ENCODE data around the gene RIN3.
A peak's percentile ranks its signal among the peaks of the same experiment; 100 is the strongest.

Gene RIN3

DNA sequence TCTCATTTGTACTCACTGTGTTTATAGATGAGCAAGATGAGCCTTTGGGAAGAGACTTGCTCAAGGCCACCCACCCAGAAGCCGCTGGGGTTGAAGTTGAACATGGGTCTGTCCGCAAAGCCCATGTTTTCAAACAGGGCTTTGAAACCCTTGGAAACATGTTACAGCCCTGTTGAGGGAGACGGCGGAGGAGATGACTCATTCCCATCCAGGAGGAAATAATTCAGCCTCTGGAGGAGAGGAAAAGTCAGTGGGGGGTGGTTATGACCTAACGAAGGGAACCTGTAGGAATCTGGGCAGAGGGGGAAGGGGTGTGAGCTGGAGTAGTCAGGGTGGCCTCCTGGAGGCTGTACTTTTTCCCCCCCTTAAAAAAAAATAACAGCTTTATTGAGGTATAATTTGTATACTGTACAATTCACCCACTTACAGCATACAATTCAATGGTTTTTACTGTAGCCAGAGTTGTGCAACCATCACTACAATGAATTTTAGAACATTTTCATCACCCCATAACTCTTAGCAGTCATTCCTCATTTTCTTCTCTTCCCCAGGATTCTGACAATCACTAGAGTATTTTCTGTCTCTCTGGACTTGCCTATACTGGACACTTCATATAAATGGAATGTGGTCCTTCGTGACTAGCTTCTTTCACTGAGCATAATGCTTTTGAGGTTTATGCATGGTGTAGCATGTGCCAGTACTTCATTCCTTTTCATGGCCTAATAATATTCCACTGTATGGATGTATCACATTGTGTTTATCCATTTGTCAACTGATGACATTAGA, 1.9 kb upstream of the RIN3 start:
- DNase-seq, result no peak

DNA sequence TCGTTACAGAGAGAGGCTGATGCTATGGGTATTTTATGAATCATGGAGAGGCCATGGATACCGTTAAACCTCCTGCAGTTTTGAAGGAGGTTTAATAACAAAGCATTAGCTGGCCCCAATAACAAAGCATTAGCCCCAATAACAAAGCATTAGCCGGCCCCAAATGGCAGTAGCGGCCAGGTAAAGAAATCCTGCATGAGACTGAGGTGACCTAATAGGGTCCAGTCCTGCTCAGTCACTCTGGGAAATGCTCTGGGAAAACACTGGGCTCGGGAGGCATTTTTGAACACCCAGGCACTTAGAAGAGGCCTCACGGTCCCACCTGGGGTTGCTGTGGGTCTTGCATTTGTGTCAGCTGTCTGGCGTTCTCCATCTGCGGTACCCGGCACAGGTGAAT, 776 bp upstream of the RIN3 start:
- DNase-seq, result no peak

DNA sequence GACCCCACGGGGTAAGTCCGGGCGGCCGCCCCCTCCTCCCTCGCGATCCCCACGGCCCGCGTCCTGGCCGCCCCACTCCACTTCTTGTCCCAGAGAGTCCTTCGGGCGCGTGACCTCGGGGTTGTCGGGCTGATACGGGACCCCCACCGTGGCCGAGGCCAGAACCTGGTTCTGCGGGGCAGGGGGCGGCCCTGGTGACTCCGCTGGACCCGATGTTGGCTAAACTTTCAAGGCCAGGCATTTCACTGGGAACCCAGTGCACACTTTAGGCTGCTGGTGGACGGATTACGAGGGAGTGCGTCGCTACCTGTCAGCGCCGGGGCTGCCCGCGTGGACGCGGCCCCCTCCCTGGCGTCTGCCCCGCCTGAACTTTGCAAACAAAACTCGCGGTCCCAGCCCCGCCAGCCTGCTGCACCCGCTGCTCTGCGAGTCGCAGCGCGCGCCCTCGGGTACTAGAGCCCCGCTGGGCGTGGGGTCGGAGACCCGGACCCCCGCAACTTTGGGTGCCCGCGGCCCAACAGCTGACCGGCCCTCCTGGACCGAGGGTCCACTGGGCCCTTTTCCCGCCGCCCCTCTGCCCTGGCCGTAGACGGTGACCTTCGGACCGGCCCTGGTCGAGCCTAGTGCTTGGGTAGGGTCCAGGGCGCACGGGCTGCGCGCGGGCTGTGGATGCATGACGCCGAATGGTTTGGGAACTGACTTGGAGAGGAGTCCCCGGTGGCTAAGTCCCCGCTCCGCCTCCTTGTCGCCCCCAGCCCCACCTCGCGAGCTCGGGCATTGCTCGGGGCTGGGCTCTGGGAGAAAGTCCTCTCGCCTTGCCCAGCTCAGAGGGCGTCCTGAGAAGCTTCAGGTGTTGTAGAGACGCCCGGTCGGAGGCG, 624 bp downstream of the RIN3 start:
- peak; percentile 28 to 29 for DNase-seq

DNA sequence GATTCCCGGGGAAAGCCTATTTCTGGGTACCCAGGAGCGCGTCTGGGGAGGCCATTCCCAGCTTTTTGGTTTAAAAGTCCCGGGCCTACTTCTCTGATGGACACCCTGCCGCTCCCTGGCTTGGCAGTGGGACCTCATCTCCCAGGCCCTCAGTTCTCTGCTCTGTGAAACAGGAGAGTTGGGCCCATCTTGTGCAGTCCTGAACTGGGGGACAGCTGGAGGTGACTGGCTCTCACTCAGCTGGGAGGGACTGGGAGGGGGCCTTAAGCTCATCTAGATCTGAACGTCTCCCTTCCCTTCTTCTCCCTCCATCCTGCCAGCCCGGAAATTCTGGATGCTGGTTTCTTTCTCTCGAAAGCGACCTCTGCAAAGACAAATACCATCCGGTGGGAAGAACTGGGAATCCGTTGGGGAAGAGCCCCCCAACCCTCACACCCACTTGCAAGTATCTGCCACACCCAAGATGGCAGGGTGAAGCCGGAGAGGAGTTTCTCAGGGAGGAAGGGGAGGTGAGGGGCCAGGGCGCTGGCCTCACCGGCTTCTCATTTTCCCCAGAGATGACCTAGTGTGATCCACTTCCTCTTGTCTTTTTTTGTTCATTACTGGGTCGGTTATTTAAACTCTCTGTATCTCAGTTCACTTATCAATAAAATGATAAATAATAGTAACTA, 1.4 kb downstream of the RIN3 start:
- no peak for DNase-seq

DNA sequence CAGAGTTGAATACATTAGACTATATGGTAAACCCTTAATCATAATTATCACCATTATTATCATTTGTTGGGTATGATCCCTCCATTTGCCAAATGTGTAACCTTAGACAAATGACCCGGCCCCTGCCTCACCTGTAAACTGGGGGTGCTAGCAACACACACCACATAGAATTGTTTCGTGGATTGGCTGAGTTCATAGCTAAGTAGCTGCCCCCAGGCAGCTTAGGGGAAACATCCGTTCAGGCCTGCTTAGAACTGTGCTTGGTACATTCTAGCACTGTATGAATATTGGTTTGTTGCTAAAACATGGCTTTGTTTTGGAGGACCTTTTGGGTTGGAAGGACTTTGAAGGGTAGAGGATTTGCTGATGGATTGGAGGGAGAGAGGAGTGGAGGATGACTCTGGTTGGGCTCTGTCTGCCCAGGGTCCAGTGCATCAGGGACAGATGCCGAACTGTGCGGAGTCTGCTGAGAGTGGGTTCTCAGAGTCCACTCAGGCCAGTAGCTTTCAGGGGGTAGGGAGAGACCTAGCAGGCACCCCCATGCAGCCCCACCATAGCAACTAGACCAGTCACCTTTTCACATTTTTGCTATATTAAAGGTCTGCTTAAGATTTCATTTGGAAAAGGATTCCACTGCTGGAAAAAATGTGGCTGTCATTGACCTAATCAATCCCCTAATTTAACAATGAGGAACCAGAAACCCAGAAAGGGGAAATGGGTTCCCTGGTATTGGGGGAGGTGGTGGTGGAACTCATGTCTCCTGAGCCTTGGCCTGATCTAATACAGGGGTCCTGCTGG, 2.2 kb downstream of the RIN3 start:
- DNase-seq, result no peak

DNA sequence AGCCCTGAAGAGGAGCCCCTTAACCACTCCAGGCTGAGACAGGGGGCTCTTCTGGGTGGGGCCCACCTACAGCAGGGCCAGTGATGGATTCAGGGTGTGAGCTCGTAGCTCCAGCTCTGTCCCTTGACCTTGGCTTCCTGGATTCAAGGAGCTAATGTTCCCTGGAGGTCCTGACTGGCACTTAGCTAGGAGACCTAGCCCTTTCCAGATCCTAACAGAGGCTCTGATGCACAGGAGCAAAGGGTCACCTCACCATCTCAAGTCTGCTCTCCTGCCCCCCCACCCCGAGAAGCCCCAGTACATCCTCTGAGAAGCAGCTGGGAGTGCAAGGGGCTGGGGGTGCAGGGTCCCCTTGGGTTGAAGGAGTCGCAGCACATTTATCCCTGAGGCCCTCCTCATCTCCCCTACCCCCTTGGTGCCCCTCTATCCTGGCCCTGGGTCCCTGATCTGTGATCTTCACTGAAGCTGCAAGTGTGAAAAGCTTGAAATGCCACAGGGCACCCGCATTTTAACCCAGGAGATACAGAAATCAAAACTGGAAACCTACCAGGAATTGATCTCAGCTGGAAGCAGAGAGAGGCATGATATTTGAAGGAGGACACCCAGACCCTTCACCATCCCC, 2.9 kb downstream of the RIN3 start:
- no peak for DNase-seq

DNA sequence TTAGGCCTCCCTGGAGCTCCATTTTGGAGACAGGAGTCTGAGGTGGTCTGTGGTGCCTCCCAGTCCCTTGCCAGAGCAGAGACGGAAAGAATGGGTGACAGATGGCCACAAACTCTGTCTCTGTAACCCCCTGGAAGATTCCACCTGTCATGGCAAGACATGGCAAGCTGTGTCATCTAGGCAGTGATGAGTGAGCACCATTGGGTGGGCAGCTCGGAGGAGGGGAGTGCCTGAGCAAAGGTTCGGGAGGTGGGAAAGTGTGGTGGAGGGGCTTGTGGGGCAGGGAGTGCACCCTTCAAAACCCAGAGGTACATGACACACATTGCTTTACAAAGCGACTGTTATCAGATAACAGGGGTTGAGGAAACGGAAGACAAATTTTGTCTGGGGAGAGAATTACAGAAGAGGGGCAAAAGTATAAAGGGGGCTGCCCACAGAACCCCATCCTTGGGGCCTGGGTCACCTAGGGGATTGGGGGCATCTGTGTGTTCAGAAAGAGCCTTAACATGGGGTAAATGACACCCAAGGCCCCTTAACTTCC, 3.5 kb downstream of the RIN3 start:
- no peak for DNase-seq

DNA sequence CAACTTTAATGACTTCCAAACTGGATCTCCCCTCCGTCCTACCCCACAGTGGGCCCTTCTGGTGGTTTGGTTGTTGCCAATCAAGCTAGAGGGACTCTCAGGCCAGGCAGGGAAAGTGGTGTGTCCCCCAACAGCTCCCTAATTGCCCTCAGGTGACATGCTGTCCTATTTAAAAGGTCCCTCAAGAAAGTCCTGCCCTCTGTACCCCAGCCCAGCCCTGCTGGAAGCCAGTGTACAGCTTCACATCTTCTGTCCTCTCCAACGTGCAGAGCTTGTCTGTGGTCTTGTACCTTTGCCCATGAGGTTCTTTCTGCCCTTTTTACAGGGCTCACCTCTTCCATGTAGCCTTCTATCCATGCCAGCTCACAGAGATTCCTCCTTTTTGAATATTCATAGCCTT, 4.2 kb downstream of the RIN3 start:
- no peak for DNase-seq

DNA sequence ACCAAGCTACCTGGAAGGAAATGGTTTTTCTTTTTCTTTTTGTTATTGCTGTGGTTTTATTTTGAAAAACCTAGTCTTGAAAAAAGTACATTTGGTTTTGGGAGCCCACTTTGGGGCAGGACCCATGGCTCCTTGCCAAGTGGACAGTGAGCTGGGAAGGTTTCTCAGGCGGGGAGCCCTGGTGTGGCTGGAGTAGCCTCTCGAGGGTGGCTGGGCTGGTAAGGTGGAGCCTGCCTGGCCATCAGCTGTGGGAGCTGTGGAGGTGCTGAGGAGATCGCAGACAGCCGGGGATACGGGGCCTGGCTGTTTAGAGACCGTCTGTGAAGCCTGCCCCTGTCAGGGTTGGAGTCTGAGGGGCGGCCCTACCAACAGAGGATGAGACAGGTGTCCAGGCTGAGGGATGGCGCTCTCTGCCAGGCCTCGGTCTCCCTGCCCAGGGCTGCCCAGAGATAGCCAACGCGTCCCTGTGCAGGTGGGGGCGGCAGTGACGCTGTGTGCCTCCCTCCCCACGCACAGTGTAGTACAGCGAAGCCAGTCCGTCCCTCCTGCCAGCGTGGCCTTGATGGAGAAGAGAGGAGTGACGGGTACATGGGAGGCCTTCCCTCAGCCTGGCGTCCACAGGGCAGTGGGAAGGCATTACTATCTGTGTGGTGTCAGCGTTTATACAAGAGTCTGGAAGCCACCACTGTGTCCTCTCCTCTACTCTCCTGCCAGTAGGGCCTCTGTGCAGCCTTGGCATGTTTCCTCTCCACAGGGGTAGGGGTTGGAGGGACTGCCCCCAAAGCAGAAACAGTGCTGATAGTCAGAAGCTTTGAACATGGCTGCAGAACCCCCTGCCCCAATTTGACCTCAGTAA, 5.9 kb downstream of the RIN3 start:
- DNase-seq, result no peak

DNA sequence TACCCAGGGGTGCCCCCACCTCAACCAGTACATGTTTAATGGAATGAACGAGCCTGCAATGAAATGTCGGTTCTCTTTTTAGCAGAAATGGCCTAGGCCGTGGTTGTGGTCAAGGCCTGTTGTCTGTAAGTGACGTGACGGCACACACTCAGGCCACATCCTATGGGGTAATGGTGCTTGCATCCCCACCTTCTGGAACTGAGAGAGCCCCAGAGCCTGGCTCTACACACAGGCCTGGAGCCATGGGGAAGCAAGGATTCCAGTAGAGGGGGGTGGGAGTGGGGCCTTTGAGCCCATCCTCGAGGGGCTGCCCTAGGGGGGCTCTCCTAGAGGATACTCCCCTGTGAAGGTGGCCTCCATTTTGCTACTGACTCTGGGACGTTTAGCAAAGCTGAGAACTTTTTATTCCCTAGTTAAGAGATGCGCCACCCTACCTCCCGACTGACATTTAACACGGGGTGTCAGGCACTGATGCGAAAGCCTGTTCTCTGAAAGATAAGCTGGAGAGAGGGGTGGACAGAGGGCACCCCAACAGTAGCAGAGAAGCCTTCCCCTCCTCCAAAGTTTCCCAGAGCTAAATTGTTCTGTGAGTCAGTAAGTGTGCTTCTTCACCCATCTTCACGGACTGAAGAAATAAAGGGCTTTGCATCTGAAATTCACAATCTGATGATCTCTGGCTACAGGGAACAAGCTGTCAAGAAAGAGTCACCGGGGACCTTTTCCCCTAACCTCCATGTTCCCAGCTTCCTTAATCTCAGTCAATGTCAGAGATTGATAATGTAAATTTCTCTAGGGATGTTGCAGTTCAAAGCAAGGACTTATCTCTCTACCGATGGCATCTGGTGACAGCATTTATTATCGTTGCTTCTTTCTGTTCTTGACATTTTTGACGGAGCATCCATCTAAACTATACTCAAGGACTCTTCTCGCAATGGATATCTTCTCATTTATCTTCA, 6.8 kb downstream of the RIN3 start:
- DNase-seq, result no peak

DNA sequence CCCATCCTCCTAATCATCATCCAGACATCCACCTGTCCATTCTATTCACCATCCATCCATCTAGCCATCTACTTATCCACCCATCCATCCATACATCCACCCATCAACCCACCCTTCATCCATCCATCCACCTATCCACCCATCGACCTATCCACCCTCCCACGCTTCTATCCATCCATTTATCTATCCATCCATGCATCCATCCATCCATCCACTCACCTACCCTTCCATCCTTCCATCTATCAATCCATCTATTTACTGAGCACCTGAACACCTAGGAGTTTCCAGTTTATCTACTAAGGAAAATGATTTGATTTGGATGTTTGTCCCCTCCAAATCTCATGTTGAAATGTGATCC, 7.5 kb downstream of the RIN3 start:
- no peak for DNase-seq

DNA sequence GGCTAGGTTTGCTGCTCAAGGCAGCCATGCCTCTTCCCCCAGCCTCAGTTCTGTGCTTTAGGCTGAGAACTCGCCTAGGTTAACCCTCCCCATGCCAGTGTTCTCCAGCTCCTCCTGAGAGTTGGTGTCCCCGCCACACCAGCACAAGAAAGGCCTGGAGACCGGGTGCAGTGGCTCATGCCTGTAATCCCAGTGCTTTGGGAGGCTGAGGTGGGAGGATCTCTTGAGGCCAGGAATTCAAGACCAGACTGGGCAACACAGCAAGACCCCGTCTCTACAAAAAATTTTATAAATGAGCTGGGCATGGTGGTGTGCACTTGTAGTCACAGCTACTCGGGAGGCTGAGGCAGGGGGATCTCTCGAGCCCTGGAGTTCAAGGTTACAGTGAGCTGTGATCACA, 10.2 kb downstream of the RIN3 start:
- DNase-seq, result no peak

DNA sequence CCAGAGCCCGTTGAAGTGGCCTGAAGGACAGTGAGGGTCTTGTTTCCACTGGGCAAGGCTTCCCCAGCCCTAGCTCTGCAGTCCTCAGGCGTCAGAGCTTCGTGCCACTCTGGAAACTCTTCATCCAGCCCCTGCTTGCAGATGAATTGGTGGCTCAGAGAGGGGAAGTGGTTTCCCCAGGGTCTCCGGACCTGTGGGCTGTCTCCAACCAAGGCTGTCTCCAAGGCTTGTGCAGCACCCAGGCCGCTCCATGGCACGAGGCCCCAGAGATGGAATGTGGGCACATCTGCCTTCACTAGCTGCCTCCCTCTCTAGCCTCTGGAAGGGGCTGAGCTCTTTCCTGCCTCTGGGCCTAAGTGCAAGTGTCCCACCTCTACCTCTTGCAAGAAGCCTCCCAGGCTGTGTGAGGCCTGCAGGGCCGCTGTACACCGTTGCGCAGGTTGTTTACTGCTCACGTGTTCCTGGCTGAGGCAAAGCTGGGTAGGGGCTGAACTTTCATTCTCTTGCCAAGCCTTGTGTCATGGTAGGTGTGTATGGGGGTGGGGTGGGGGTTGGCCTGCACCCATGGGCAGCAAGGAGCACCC, 11.1 kb downstream of the RIN3 start:
- no peak for DNase-seq

DNA sequence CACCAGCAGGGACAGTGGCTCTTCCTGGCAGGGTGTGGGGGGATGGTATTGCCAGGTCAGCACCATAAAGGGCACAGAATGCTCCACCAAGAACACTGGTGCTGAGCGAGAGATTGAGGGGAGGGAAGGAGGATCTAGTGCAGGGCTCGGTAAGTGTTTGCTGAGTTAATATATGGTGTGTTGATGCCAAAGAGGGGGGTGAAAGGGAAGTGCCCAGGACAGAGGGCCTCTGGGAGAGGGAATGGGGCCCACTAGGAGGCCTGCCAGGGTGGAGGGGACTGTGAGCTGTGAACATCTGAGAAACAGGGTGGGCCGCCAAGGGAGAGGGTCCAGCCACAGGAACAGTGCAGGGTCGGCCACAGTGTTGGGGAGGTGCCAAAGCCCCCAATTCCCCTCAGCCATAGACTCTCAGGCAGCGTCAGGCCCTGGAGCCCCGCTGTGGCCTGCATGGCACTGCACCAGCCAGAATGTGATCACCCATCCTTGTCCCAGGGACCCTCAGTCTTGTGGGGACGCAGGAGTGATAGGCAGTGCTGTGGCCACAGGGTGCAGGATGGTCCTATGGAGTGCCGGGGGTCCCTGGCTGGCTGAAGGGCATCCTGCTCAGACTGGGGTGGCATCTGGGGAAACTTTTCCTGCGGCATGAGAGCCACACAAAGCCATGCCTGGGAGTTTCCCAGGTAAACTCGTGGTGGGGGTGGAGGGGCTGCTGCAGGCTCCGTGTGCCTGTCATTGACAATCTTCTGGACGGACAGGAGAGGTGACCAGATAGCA, 11.9 kb downstream of the RIN3 start:
- DNase-seq, result no peak

DNA sequence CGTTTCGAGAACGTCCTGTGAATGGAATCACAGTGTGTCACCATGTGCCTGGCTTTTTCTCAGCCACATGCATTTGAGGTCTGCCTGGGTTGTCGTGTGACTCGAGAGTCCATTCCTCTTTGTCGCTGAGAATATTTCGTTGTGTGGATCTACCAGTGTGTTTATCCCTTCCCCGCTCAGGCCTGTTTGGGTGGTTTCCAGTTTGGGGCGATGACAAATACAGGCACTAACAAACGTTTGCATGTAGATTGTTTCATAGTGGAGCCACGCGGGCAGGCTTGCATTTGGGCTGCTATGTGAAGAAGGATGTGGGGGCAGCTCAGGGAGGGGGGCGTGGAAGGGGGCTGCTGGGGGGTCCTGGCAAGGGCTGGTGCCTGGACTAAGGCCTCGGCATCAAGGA, 14.1 kb downstream of the RIN3 start:
- no peak for DNase-seq

DNA sequence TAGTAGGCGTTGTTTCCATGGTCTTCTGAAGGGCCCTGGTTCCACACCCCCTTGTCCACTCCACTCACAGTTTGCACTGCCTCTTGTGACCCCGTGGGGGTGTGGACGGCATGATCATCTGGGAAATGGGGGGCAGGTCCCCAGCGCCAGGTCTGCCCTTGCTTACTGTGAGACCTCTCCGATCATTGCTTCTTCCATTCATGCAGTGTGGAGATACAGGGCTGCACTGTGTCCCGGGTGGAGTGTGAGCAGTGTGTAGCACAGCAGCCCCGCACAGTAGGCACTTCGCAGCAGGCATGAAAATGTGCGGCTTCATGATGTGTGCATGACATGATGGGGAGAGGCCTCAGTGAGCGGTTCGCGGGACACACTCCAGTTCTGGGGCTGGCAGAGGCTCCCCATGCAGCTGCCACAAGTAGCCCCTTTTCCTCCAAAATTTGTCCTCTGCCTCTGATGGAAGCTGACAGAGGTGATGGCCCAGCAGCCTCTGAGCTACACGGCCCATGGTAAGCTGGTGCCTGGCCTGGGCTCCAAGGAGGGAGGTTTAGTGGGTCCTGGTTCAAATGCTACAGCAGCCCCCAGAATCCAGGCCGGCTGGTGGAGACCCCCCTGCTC, 15.0 kb downstream of the RIN3 start:
- DNase-seq, result no peak

DNA sequence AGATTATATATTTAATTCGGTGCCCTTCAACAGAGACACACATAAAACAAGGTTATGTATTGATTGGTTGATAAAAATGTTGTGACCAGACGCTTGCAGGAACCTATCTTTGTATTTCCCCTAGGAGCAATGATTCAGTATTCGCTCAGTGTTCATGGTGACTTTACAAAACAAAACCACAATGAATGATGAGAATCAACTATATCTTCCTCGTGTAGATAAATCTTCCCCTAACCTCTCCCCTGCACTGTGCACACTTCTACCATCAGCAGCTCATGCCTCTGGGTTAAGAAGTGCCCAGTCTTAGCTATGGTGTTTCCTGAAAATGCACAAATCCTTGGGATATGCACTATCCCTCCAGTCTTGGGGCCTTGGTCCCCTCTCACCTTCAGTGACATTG, 16.3 kb downstream of the RIN3 start:
- DNase-seq, result no peak
